Measurements from ENCODE around the gene KIT.

The KIT gene

GRCh38 chr4:54728368-54728767 is 70.6 kb downstream of the KIT start:
- no peak for DNase-seq (ENCODE audit: low spot score in 2 of 2)
- Mint-ChIP-seq H3K27ac (peak overlapping the region; percentile 41), H3K4me3 (no peak overlapping the region), H3K27me3 (peaks cover 8% of the 10 kb centered on the region), H3K4me1 (peaks cover 8% of the 10 kb centered on the region), H3K9me3 (peaks cover 4% of the 10 kb centered on the region), H3K36me3 (no peaks in the 10 kb centered on the region)
- no peak for ATAC-seq (ENCODE audit: low read depth)

- ATAC-seq (ENCODE audit: low read depth), result no peak
- peaks cover 4% of the 10 kb centered on the region for H3K9me3 Mint-ChIP-seq
- DNase-seq (ENCODE audit: low spot score in 2 of 2), result no peak
- H3K36me3 Mint-ChIP-seq, result no peaks in the 10 kb centered on the region
- no peak overlapping the region for H3K4me3 Mint-ChIP-seq
- H3K27ac Mint-ChIP-seq, result peak overlapping the region; percentile 41
- peaks cover 8% of the 10 kb centered on the region for H3K27me3 Mint-ChIP-seq
- peaks cover 8% of the 10 kb centered on the region for H3K4me1 Mint-ChIP-seq
These were observed 71.5 kb downstream of the KIT start for GRCh38 chr4:54729256-54729655.

GRCh38 chr4:54730581-54730980 is 72.8 kb downstream of the KIT start:
- Mint-ChIP-seq H3K27ac (no peak overlapping the region), H3K27me3 (peaks cover 5% of the 10 kb centered on the region), H3K36me3 (no peaks in the 10 kb centered on the region), H3K9me3 (peaks cover 3% of the 10 kb centered on the region), H3K4me1 (peaks cover 8% of the 10 kb centered on the region), H3K4me3 (no peak overlapping the region)
- ATAC-seq (ENCODE audit: low read depth) (no peak), DNase-seq (ENCODE audit: low spot score in 2 of 2) (no peak)

GRCh38 chr4:54731552-54731951 is 73.8 kb downstream of the KIT start:
- Mint-ChIP-seq H3K4me1 (peaks cover 7% of the 10 kb centered on the region), H3K36me3 (no peaks in the 10 kb centered on the region), H3K4me3 (no peak overlapping the region), H3K27me3 (peaks cover 6% of the 10 kb centered on the region), H3K27ac (no peak overlapping the region), H3K9me3 (peaks cover 2% of the 10 kb centered on the region)
- ATAC-seq (ENCODE audit: low read depth) (no peak), DNase-seq (ENCODE audit: low spot score in 2 of 2) (no peak)

GRCh38 chr4:54731976-54732375 is 74.2 kb downstream of the KIT start:
- no peak for DNase-seq (ENCODE audit: low spot score in 2 of 2)
- H3K4me3 Mint-ChIP-seq, result no peak overlapping the region
- H3K27ac Mint-ChIP-seq, result no peak overlapping the region
- no peaks in the 10 kb centered on the region for H3K36me3 Mint-ChIP-seq
- peaks cover 2% of the 10 kb centered on the region for H3K9me3 Mint-ChIP-seq
- peaks cover 9% of the 10 kb centered on the region for H3K4me1 Mint-ChIP-seq
- ATAC-seq (ENCODE audit: low read depth), result no peak
- peaks cover 6% of the 10 kb centered on the region for H3K27me3 Mint-ChIP-seq

- peaks cover 2% of the 10 kb centered on the region for H3K27me3 Mint-ChIP-seq
- H3K9me3 Mint-ChIP-seq, result no peaks in the 10 kb centered on the region
- H3K27ac Mint-ChIP-seq, result no peak overlapping the region
- no peak overlapping the region for H3K4me3 Mint-ChIP-seq
- no peaks in the 10 kb centered on the region for H3K36me3 Mint-ChIP-seq
- ATAC-seq (ENCODE audit: low read depth), result no peak
- DNase-seq (ENCODE audit: low spot score in 2 of 2), result no peak
- peaks cover 5% of the 10 kb centered on the region for H3K4me1 Mint-ChIP-seq
These were observed 79.7 kb downstream of the KIT start for GRCh38 chr4:54737421-54737820.

- ATAC-seq (ENCODE audit: low read depth) (no peak), DNase-seq (ENCODE audit: low spot score in 2 of 2) (no peak)
- Mint-ChIP-seq H3K27me3 (no peaks in the 10 kb centered on the region), H3K9me3 (peaks cover 2% of the 10 kb centered on the region), H3K27ac (no peak overlapping the region), H3K4me1 (peaks cover 9% of the 10 kb centered on the region), H3K4me3 (no peak overlapping the region), H3K36me3 (peaks cover 3% of the 10 kb centered on the region)
These were observed 83.4 kb downstream of the KIT start for GRCh38 chr4:54741202-54741601.

- Mint-ChIP-seq H3K27ac (no peak overlapping the region), H3K27me3 (no peaks in the 10 kb centered on the region), H3K9me3 (peaks cover 2% of the 10 kb centered on the region), H3K4me3 (no peak overlapping the region), H3K4me1 (peaks cover 4% of the 10 kb centered on the region), H3K36me3 (peaks cover 3% of the 10 kb centered on the region)
- no peak for DNase-seq (ENCODE audit: low spot score in 2 of 2)
- no peak for ATAC-seq (ENCODE audit: low read depth)
These were observed 85.1 kb downstream of the KIT start for GRCh38 chr4:54742636-54743399.

GRCh38 chr4:54743562-54743961 is 85.8 kb downstream of the KIT start:
- H3K4me1 Mint-ChIP-seq, result peaks cover 4% of the 10 kb centered on the region
- H3K27me3 Mint-ChIP-seq, result peaks cover 3% of the 10 kb centered on the region
- peaks cover 2% of the 10 kb centered on the region for H3K9me3 Mint-ChIP-seq
- no peak overlapping the region for H3K4me3 Mint-ChIP-seq
- DNase-seq (ENCODE audit: low spot score in 2 of 2) (no peak), ATAC-seq (ENCODE audit: low read depth) (no peak)
- H3K36me3 Mint-ChIP-seq, result peaks cover 5% of the 10 kb centered on the region
- H3K27ac Mint-ChIP-seq, result no peak overlapping the region

- peaks cover 4% of the 10 kb centered on the region for H3K4me1 Mint-ChIP-seq
- H3K27ac Mint-ChIP-seq, result no peak overlapping the region
- no peak for DNase-seq (ENCODE audit: low spot score in 2 of 2)
- no peak overlapping the region for H3K4me3 Mint-ChIP-seq
- no peak for ATAC-seq (ENCODE audit: low read depth)
- peaks cover 2% of the 10 kb centered on the region for H3K9me3 Mint-ChIP-seq
- peaks cover 5% of the 10 kb centered on the region for H3K36me3 Mint-ChIP-seq
- H3K27me3 Mint-ChIP-seq, result peaks cover 3% of the 10 kb centered on the region
These were observed 86.7 kb downstream of the KIT start for GRCh38 chr4:54744487-54744886.

GRCh38 chr4:54745031-54745770 is 87.4 kb downstream of the KIT start:
- H3K4me3 Mint-ChIP-seq, result no peak overlapping the region
- H3K27ac Mint-ChIP-seq, result no peak overlapping the region
- DNase-seq (ENCODE audit: low spot score in 2 of 2), result no peak

GRCh38 chr4:54746218-54746617 is 88.5 kb downstream of the KIT start:
- H3K4me3 Mint-ChIP-seq, result no peak overlapping the region
- peaks cover 4% of the 10 kb centered on the region for H3K4me1 Mint-ChIP-seq
- ATAC-seq (ENCODE audit: low read depth) (no peak), DNase-seq (ENCODE audit: low spot score in 2 of 2) (no peak)
- no peak overlapping the region for H3K27ac Mint-ChIP-seq
- peaks cover 2% of the 10 kb centered on the region for H3K9me3 Mint-ChIP-seq
- H3K36me3 Mint-ChIP-seq, result peaks cover 5% of the 10 kb centered on the region
- peaks cover 3% of the 10 kb centered on the region for H3K27me3 Mint-ChIP-seq

More at GRCh38 chr4:54745031-54745770, 87.4 kb downstream of the KIT start:
- no peak for ATAC-seq (ENCODE audit: low read depth)
- Mint-ChIP-seq H3K4me1 (peaks cover 4% of the 10 kb centered on the region), H3K27me3 (peaks cover 3% of the 10 kb centered on the region), H3K36me3 (peaks cover 5% of the 10 kb centered on the region), H3K9me3 (peaks cover 2% of the 10 kb centered on the region)

- DNase-seq (ENCODE audit: low spot score in 2 of 2) (no peak), ATAC-seq (ENCODE audit: low read depth) (no peak)
- Mint-ChIP-seq H3K9me3 (no peaks in the 10 kb centered on the region), H3K27me3 (peaks cover 3% of the 10 kb centered on the region), H3K36me3 (peaks cover 2% of the 10 kb centered on the region), H3K4me3 (no peak overlapping the region), H3K4me1 (no peaks in the 10 kb centered on the region), H3K27ac (no peak overlapping the region)
These were observed 92.6 kb downstream of the KIT start for GRCh38 chr4:54750341-54750740.

- DNase-seq (ENCODE audit: low spot score in 2 of 2) (no peak), ATAC-seq (ENCODE audit: low read depth) (no peak)
- H3K27me3 Mint-ChIP-seq, result peaks cover 1% of the 10 kb centered on the region
- peaks cover 2% of the 10 kb centered on the region for H3K4me1 Mint-ChIP-seq
- no peak overlapping the region for H3K4me3 Mint-ChIP-seq
- H3K27ac Mint-ChIP-seq, result no peak overlapping the region
- no peaks in the 10 kb centered on the region for H3K36me3 Mint-ChIP-seq
- peaks cover 6% of the 10 kb centered on the region for H3K9me3 Mint-ChIP-seq
These were observed 96.6 kb downstream of the KIT start for GRCh38 chr4:54754394-54754793.

All from memory B cell (primary cell).